ENCODE measurements around the gene MGAT3.

The MGAT3 gene

GRCh38 chr22:39429186-39429585, 27.6 kb upstream of the MGAT3 start:
- DNase-seq = no peak

- no peak for DNase-seq
Observed at GRCh38 chr22:39429916-39430575, 26.8 kb upstream of the MGAT3 start.

DNA sequence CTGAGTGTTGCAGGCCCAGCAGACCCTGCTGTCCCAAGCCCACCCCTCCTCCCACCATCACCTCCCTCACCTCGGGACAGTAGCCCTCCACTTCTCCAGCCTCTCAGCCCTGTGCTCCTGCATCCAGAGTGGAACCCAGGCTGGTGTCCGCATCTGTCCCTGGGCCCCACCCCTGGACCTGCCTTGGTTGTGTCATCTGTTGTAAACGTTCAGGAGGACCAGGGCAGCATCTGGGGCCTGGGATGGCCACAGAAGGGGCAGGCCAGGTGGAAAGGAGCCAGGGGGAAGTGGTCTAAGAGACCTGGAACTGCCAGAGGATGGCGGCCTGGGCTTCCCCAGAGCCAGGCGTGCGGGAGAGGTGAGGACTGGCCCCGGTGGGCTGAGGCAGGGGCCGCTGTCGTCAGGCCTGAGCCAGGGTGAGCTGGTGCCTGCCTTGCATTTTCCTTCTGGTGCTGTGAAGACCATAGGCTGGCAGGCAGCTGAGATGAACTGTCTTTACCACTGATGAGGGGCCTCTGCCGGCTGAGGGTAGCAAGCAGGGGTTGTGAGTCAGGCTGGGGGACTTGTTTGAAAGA, 26.1 kb upstream of the MGAT3 start:
- no peak for DNase-seq

DNA sequence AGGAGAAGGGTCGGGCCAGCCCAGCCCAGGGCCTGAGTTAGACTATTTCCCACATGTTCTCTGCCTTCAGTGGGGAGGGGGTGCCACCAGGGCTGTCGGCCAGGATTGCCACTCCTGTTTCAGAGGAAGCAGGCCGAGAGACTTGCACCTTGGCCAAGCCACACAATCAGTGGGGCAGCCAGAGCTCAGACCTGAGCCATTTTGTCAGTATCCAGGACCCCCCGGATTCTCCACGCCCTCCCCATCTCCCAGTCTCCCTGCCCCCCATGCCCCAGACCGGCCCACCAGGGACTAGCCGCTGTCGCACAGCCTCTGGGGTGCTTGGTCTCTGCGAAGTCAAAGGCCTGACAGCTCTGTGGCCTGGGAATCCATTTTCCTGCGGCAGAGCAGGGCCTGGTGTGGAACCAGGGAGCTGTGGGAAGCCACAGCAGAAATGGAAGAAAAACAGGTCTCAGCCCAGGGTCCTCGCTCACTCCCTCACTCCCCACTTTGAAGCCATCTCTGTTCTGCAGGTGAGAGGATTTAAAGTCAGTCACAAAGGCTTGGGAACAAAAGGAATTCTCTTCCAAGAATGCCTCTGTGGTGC, 25.5 kb upstream of the MGAT3 start:
- no peak for DNase-seq

DNA sequence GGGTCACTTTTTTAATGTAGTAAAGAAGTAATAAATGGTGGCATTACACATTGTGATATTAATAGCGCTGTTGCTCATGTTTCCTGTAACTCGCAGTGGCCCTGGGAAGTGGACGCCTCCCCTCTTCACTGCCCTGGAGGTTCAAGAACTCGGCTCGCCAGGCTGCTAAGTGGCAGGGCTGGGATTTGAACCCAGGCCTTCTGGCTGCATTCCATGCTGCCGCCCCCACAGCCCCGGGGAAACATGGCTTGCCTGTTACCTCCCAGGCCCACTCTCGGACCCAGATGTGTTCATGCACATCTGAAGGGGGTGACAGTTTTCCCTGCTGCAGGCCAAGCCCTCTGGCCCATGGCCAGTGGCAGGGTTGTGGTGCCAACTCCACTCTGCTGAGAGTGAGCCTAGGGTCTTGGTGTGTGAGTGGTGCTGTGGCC, 25.0 kb upstream of the MGAT3 start:
- no peak for DNase-seq

GRCh38 chr22:39432361-39432811, 24.4 kb upstream of the MGAT3 start:
- DNase-seq = no peak

- DNase-seq = no peak
Observed at GRCh38 chr22:39433476-39434242, 23.2 kb upstream of the MGAT3 start.

DNA sequence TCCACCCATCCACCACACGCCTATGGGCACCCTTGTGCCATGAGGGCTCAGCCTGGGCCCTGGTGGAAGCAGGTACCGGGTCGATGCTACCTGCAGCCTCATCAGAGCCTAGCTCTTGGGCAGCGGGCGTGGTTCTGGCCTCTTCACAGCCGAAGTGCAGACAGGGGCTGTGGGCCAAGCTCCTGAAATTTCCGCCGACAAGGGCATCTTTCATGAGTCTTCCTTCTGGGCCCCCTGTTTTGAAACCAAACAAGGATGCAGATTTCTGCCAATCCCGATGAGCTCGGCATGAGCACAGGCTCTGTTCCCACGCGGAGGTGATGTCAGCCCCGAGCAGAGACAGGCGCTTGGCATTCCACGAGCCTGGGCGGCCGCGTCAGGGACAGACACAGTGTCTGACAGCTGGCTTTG, 22.6 kb upstream of the MGAT3 start:
- no peak for DNase-seq

DNA sequence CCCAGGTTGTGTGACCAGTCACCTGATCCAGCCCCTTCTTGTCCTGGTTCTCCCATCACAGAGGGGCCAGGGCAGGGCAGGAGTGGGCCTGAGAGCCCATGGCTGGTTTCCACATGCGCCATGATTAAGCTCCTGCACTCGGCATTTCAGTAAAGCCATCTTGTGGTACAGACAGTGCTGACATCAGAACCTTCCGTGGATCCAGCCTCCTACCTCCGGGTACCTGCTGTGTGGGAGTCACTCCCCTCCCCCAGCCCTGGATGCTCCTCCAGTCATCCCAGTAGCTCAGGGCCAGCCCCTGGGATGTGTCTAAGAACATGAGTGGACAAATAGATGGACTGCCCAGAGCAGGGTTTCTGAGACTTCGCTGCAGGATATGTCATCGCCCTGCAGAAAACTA, 22.1 kb upstream of the MGAT3 start:
- no peak for DNase-seq

DNA sequence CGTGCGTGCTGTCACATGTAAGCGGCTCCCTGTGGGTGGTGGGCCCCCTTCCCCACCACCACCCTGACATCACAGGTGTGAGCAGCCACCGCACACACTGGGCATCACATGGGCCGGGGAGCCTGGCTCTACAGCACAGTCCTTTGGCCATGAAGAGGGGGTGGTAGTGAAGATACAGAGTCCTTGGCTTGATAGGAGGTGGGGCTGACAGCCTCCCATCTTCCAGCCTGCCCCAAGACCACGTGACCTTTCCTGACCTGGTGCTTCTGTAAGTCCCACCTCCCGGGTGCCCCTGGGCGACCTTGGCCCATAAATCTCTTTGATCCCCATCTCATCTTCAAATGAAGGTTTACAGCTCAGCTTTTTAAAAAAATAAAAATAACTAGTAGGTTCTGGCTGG, 21.2 kb upstream of the MGAT3 start:
- DNase-seq = no peak

DNA sequence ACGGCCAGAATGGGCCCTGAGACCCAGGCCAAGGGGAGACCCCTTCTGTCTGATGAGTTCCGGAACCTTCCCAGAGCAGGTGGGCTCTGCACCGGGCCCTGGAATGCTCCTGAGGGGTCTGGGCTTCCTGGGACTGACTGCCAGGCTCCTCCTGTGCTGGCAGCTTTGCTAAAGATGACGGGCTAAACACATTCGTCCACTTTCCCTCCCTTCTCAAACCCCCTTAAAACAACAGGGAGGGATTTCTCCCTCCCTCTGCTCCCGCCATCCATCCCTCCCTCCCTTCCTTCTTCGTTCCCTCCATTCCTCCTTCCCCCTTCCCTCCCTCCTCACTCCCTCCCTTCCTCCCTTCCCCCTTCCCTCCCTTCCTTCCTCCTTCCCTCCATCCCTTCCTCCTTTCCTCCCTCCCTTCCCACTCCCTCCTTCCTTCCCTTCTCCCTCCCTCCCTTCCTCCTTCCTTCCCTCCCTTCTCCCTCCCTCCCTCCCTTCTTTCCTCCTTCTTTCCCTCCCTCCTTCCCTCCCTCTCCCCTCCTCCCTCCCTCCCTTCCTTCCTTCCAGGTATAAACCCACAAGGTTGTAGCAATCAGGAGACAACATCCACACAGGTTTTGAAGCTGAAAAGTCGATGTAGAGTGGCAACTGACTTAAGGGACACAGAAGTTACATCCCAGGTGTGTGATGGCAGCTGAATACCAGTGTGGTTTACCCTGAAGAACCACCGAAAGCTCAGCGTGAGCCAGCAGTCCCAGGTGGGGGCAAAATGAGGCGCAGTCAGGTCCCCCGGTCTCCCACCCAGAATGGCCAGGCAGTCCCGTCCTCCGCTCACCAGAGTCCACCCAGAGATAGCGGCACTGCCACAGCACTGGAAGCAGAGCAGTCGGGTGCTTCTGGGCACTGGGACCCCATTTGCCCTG, 18.8 kb upstream of the MGAT3 start:
- DNase-seq = no peak

GRCh38 chr22:39439170-39439569, 17.6 kb upstream of the MGAT3 start:
- no peak for DNase-seq

DNA sequence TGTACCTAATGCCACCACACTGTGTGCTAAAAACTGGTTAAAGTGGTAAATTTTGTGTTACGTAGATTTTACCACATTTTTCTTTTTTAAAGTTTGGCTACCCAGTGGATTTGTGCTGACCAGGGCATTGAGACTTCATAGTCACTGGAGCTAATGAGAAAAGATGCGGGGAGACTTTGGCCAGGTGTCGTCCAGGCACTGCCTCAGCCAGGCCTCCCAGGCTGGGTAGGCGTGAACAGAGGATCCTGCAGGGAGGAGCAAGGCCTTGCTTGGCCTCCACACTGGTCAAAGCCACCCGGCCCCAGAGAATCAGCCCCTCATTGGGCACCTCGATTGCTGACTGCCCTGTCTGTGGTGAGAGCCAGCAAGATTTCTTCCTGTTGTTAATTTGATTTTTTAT, 13.4 kb upstream of the MGAT3 start:
- no peak for DNase-seq

DNA sequence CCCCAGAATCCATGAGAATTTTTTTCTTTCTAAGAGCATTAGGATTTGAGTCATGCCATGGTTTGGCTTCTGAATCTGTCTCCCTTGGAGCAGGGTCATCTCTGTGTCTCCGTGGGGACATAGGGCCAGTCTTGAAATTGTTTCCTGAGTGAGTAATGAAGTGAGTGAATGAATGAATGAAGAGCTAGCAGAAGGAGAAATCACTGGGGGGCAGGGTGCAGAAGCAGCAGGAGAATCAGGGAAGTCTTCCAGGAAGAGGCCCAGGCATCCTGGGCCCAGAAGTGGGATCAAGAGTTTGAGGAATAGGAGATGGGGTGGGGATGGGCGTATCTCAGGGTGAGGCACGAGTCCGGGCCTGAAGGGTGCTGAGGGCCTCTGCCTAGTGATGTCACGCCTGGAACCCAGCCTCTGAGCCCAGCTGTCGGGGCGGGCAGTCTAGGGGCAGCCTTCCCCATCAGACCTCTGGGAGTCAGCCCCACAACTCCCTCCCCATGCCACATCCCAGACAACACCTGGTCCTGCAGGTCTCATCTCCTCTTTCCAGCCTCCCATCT, 12.5 kb upstream of the MGAT3 start:
- DNase-seq = no peak

DNA sequence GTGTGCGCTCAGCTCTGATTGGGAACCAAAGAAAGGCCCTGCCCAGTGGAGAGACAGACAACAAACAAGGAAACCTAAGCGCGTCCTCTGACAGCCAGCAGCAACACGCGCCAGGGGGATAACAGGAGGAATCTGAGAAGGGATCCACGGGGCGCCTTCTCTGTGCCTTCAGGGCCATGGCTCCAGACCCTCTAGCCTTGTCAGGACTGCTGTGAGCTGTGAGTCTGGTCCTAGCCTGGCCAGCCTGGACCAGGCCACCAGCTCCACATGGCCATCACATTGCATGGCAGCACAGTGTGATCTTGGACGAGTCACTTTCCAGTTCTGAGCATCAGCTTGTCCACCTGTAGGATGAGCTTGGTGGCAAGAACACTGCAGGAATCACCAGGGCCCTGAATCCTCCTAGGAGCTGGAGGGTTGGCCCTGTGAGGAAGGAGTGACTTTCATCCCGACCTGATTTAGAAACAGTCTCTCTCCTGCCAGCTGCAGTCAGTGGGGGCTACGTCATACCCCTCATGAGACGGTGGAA, 11.8 kb upstream of the MGAT3 start:
- no peak for DNase-seq

DNA sequence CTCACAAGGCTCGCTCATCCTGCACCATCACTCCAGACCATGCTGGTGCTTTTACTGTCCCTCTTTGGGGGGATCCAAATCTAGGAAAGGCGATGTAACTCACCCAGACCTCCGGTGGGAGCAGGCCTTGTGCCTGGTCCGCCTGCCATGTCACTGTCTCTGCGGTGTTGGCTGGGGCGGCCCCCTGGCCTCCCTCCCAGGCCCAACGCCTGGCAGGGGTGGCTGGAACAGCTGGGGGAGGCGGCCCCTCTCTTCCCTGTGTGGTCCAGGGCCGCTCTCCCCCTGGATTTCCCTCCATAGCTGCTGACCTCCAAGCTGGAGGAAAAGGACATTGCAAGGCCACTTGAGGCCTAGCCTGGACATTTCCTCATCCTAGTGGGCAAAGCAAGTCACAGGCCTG, 11.1 kb upstream of the MGAT3 start:
- DNase-seq = no peak

- no peak for DNase-seq
Observed at GRCh38 chr22:39446239-39446721, 10.5 kb upstream of the MGAT3 start.

DNA sequence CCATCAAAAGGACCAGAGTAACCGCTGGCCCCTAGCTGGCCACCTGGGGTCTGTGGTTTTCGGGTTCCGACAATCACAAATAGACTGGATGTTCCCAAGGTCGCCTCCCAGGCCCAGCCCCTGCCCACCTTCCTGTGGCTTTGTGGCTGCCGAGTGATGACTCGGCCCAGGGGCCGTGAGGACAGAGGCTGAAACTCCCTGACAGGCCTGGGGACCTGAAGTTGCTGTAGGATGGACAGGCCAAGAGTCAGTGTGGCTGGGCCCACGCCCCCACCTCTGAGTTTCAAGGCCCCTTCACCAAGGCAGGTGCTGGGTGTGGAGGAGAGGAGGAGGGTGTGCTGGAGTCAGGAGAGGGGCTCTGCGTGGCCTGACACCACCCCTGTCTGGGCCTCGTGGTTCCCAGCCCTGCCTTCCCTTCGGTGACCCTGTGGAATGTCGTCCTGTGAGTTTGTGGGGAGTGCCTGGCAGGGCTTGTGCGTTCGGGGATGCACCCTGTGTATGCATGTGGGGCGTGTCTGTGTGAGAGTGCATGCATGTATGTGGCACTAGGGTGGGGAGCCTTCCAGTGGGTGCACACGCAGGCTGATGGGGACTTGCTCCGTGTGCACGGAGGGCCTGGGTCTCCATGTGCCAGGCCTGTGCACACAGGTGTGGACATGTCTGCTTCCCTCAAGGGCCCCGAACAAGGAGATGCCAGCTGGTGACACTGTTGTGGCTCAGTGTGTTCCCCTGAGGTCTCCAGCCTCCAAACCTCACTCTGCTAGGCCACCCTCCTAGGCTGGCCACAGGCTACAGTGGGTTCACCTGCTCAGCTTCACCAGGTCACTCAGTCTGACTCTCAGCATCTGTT, 8.4 kb upstream of the MGAT3 start:
- no peak for DNase-seq

GRCh38 chr22:39449708-39450107, 7.1 kb upstream of the MGAT3 start:
- DNase-seq = no peak

DNA sequence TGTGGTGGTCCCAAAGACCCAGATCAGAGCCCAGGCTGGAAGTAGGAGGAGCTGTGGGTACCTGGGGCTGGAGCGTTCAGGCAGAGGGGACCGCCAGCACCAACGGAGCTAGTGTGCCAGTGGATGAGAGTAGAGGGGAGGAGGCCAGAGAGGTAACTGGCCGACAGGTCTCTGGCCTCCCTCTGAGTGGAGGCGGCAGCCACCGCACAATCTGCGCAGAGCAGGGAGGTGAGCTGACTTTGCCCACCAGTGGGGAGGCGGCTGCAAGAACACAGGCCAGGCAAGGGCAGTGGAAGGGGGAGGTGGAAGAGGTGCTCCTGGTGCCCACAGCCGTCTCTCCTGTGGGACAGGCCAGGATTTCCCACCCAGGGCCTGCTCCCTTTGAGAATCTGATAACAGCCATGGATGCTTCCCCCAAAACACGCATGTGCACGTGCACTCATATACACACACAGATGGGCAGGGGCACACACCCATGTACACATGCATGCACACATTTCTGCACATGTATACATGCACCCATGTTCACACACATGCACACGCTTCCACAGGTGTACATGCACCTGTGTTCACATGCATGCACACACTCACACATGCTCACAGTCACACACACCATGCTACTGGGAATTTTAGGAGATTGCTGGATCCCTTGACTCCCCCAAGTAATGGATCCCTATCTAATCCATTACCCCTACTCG, 6.4 kb upstream of the MGAT3 start:
- DNase-seq = no peak

- DNase-seq = no peak
Observed at GRCh38 chr22:39452740-39453040, 4.1 kb upstream of the MGAT3 start.
